Renal cortical epithelial cell (primary cell): ENCODE results near the gene ASTL. TPM values are rescaled to one million over a fixed set of nuclear protein-coding genes. Genes with fewer than 3 reads are reported as not detected.

Experiments
- DNase-seq: peaks from one replicate; pipeline ENCODE4 v3.0.0-alpha.2; 2011; ENCODE audit warnings: low read depth
- total RNA-seq: library from RNA; depleted of rRNA; stranded (reverse); fragments of >200 nt; gene quantifications from 2 replicates; pipeline ENCODE4 v1.2.3, GENCODE V29; 2014

The ASTL gene
- total RNA-seq, 1 donor from 2014 or later, result not detected

GRCh38 chr2:96083064-96083939 lies 55.0 kb downstream of the ASTL start:
- no peak for DNase-seq

- no peak for DNase-seq
Measured at GRCh38 chr2:96082211-96083063, 55.9 kb downstream of the ASTL start.

GRCh38 chr2:96081042-96081441 lies 57.3 kb downstream of the ASTL start:
- DNase-seq, result no peak

DNA sequence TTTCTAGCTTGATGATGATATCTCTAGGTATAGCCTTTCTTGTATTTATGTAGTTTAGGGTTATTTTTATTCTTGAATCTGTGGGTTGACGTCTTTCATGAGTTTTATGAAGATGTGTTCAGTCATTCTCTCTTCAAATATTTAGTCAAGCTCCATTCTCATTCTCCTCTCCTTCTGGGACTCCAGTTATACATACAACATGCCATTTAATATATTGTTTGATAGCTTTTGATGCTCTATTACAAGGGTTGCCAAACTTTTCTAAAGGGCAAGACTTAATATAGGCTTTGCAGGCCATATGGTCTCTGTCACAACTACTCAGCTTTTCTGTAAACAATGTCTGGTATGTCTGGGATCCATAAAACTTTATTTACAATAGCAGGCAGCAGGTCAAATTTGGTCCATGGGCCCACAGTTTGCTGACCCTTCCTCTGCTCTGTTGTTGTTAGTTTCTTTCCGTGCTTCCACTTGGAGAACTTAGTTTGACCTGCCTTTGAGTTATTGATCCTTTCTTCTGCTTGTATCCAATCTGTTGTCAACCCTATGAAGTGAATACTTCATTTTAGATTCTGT lies 63.0 kb downstream of the ASTL start:
- no peak for DNase-seq

DNA sequence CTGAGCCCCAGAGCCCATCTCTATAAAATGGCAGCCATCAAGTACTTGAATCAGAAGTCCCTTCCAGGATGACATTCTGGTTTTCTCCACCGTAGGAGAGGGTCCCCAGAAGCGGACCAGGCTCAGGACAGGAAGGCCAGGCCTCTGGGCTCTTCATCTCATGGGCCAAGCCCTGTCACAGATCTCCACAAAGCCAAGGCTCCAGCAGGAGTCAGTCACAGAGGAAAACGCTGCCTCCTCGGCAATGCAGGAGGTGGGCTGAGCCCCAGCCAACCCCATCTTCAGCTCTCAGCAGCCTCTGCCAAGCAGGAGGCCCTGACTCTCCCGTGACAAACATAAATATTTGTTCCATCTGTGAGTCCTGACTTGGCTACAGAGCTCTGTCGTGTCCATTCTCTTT lies 64.1 kb downstream of the ASTL start:
- DNase-seq, result no peak

DNA sequence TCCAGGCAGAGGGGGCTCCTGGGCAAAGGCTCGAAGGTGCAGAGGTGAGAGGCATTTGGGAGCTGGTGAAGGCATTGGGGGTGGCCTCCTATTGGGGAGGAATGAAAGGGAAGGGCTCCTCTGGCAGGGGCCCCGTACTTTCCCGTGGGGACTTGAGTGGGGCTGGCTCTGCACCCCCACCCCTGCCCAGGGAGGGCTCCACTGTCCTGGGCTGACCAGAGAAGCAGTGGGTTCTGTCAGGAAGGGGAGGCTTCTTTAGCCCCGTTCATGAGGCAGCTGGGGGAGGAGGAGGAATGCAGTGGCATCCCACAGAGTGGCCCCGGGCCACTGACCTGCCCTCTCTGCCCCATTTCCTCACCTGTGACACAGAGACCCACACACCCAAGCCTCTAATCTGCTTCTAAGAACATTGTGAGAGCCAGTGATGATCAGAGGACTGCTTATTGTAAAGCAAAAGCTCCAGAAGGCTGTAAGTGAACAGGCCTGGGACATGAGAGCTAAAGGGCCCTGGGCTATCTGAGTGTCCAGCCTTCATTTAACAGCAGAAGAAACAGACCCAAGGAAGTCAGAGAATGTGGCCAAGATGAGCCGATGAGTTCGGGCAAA lies 65.0 kb downstream of the ASTL start:
- no peak for DNase-seq

Other genes with a start within 250 kb of the ASTL start
- gene ANKRD36C, start 146.7 kb downstream of the ASTL start, total RNA-seq, result 22.4 and 31.7 TPM in 2 replicates
- gene GPAT2, start 103.6 kb downstream of the ASTL start, total RNA-seq, result 0.17 and 2.0 TPM in 2 replicates
- gene ADRA2B, start 21.9 kb downstream of the ASTL start, total RNA-seq, result not detected in 2 replicates
- gene DUSP2, start 6.9 kb upstream of the ASTL start, total RNA-seq, result 0.17 and 0.40 TPM in 2 replicates
- 135 and 145 TPM in 2 replicates for gene STARD7, start 70.3 kb upstream of the ASTL start, total RNA-seq
- 24.1 and 48.0 TPM in 2 replicates for gene TMEM127, start 127.5 kb upstream of the ASTL start, total RNA-seq
- gene CIAO1, start 127.7 kb upstream of the ASTL start, total RNA-seq, result 95.9 and 107 TPM in 2 replicates
- gene SNRNP200, start 167.0 kb upstream of the ASTL start, total RNA-seq, result 36.8 and 129 TPM in 2 replicates
- gene ITPRIPL1, start 186.8 kb upstream of the ASTL start, total RNA-seq, result 0.89 and 4.2 TPM in 2 replicates
- 0.65 and 17.0 TPM in 2 replicates for gene NCAPH, start 197.3 kb upstream of the ASTL start, total RNA-seq